Measurements from ENCODE around the gene PCDHB16.
"Not testable (repeated sequence)": the region's sequence is repeated elsewhere in the genome, so short reads cannot be mapped to it uniquely, and the experiment has no call there.

The PCDHB16 gene

GRCh38 chr5:141182248-141182647, at the start of gene PCDHB16:
PCDHB16 (plus strand) TSS chr5:141182387; CDS start chr5:141182560, 173 bp downstream.
- no peak for DNase-seq

DNA sequence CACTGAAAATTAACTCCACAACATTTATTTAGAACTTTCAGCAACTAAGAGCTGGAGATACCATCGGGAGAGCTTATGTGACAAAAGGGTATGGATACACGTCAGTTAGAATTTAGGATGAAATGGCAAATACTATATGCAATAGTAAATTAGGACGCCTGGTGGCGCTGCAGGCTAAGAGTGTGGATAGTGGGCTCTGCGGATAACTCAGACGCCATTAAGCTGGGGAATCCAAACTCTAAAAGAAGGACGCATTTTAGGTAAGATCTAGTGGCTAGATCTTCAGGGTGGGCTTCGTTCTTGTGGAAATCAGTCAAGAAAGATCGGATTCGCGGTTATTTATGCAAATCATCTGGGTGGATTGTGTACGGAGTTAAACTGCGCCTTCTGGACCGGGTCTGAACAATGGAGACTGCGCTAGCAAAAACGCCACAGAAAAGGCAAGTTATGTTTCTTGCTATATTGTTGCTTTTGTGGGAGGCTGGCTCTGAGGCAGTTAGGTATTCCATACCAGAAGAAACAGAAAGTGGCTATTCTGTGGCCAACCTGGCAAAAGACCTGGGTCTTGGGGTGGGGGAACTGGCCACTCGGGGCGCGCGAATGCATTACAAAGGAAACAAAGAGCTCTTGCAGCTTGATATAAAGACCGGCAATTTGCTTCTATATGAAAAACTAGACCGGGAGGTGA, 47.0 kb upstream of the PCDHB16 start, which contains the start of gene PCDHB5:
Gene PCDHB5 (plus strand): TSS at position 177 of the 688 bp plus-strand sequence. CDS start 229 bp downstream, at position 406.
- DNase-seq, result no peak

DNA sequence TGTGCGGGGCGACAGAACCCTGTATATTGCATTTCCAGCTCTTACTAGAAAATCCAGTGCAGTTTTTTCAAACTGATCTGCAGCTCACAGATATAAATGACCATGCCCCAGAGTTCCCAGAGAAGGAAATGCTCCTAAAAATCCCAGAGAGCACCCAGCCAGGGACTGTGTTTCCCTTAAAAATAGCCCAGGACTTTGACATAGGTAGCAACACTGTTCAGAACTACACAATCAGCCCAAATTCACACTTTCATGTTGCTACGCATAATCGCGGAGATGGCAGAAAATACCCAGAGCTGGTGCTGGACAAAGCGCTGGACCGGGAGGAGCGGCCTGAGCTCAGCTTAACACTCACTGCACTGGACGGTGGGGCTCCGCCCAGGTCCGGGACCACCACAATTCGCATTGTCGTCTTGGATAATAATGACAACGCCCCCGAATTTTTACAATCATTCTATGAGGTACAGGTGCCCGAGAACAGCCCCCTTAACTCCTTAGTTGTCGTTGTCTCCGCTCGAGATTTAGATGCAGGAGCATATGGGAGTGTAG, 46.4 kb upstream of the PCDHB16 start:
- no peak for DNase-seq

DNA sequence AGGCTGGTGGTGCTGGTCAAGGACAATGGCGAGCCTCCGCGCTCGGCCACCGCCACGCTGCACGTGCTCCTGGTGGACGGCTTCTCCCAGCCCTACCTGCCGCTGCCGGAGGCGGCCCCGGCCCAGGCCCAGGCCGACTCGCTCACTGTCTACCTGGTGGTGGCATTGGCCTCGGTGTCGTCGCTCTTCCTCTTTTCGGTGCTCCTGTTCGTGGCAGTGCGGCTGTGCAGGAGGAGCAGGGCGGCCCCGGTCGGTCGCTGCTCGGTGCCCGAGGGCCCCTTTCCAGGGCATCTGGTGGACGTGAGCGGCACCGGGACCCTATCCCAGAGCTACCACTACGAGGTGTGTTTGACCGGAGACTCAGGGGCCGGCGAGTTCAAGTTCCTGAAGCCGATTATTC, 44.8 kb upstream of the PCDHB16 start:
- DNase-seq, result not testable (repeated sequence)

DNA sequence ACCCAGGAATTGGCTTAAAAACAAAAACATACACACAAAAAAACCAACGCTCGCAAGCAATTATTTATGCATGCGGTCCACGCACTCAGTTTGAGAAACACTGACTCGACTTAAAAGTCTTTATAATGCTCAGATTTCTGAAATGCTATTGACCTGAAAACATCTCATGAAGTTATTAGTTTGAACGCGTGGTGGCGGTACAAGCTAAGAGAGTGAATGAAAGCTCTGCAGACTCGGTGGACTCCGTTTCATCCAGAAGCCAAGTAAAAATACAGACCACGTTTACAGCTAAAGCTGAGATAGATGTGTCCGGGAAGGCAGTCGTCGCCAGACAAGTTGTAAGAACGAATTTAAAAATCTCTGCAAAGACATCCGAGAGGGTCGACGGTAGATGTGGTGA, 32.4 kb upstream of the PCDHB16 start, which contains the start of gene PCDHB6:
Gene PCDHB6 (plus strand): TSS at position 246 of the 400 bp plus-strand sequence. CDS start 201 bp downstream, outside the sequence.
- DNase-seq, result no peak

GRCh38 chr5:141150224-141150992, 31.8 kb upstream of the PCDHB16 start:
- no peak for DNase-seq

DNA sequence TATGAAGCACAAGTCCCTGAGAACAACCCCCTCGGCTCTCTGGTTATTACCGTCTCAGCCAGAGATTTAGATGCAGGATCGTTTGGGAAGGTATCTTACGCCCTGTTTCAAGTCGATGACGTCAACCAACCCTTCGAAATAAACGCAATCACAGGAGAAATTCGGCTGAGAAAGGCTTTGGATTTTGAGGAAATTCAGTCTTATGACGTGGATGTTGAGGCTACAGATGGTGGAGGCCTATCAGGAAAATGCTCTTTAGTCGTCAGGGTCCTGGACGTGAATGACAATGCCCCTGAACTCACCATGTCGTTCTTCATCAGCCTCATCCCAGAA, 31.2 kb upstream of the PCDHB16 start:
- DNase-seq, result no peak

GRCh38 chr5:141151632-141152031, 30.6 kb upstream of the PCDHB16 start:
- DNase-seq, result not testable (repeated sequence)

DNA sequence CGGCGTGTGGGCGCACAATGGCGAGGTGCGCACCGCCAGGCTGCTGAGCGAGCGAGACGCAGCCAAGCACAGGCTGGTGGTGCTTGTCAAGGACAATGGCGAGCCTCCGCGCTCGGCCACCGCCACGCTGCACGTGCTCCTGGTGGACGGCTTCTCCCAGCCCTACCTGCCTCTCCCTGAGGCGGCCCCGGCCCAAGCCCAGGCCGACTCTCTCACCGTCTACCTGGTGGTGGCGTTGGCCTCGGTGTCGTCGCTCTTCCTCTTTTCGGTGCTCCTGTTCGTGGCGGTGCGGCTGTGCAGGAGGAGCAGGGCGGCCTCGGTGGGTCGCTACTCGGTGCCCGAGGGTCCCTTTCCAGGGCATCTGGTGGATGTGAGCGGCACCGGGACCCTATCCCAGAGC, 30.1 kb upstream of the PCDHB16 start:
- not testable (repeated sequence) for DNase-seq

GRCh38 chr5:141155540-141156374, 26.4 kb upstream of the PCDHB16 start:
- no peak for DNase-seq

DNA sequence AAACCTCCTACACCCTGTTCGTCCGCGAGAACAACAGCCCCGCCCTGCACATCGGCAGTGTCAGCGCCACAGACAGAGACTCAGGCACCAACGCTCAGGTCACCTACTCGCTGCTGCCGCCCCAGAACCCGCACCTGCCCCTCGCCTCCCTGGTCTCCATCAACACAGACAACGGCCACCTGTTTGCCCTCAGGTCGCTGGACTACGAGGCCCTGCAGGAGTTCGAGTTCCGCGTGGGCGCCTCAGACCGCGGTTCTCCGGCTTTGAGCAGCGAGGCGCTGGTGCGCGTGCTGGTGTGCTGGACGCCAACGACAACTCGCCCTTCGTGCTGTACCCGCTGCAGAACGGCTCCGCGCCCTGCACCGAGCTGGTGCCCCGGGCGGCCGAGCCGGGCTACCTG, 24.8 kb upstream of the PCDHB16 start:
- not testable (repeated sequence) for DNase-seq

- DNase-seq, result not testable (repeated sequence)
Measured at GRCh38 chr5:141157901-141158300, 24.3 kb upstream of the PCDHB16 start.

DNA sequence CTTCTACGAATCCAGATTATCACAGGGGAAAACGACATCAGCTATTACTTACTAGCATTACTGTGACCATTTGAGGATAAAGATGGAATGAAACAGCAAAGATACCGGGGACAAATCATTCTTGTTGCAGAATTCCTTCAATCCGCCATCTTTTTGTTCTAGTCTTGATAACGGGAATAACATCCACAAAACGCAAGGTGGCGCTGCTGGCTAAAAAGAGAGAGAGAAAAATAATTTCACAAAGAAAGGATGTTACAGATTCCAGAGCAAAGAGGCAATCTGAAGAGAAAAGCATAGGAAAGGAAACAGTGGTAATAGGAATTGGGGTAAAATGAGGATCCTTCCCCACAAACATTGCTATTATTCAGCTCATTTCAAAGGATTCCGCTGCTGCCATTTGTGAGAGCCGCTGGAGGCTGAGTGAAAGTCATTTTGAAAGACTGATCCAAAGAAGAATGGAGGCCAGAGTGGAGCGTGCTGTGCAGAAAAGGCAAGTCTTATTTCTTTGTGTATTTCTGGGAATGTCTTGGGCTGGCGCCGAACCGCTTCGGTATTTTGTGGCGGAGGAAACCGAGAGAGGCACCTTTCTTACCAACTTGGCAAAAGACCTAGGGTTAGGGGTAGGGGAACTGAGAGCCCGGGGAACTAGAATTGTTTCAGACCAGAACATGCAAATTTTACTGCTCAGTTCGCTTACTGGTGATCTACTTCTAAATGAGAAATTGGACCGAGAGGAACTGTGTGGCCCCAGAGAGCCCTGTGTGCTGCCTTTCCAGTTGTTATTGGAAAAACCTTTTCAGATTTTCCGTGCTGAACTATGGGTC, 9.6 kb upstream of the PCDHB16 start, which contains the start of gene PCDHB7:
Gene PCDHB7 (plus strand): TSS at position 264 of the 824 bp plus-strand sequence. CDS start 192 bp downstream, at position 456.
- DNase-seq, result no peak

DNA sequence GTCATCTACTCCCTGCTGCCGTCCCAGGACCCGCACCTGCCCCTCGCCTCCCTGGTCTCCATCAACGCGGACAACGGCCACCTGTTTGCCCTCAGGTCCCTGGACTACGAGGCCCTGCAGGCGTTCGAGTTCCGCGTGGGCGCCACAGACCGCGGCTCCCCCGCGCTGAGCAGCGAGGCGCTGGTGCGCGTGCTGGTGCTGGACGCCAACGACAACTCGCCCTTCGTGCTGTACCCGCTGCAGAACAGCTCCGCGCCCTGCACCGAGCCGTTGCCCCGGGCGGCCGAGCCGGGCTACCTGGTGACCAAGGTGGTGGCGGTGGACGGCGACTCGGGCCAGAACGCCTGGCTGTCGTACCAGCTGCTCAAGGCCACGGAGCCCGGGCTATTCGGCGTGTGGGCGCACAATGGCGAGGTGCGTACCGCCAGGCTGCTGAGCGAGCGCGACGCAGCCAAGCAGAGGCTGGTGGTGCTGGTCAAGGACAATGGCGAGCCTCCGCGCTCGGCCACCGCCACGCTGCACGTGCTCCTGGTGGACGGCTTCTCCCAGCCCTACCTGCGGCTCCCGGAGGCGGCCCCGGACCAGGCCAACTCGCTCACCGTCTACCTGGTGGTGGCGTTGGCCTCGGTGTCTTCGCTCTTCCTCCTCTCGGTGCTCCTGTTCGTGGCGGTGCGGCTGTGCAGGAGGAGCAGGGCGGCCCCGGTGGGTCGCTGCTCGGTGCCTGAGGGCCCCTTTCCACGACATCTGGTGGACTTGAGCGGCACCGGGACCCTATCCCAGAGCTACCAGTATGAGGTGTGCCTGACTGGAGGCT, 7.7 kb upstream of the PCDHB16 start:
- DNase-seq, result not testable (repeated sequence)

DNA sequence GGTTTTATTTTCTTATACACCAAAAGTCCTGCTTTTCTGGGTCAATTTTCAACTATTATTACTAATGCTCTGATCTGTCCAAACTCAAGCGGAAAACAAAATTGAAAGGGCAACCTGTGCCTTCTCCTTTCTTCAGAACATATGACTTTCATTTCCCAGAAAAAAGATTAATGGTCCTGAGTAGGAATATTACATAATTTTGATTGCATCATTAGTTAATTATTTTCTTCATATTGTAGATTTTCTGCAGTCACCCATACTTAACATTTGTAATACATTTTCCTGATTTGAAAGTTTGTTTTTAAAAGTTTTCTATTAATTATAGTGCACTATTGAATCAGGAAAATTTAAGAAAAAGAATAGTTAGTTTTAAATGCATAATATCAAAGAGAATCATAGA, 6.3 kb upstream of the PCDHB16 start:
- DNase-seq, result no peak

DNA sequence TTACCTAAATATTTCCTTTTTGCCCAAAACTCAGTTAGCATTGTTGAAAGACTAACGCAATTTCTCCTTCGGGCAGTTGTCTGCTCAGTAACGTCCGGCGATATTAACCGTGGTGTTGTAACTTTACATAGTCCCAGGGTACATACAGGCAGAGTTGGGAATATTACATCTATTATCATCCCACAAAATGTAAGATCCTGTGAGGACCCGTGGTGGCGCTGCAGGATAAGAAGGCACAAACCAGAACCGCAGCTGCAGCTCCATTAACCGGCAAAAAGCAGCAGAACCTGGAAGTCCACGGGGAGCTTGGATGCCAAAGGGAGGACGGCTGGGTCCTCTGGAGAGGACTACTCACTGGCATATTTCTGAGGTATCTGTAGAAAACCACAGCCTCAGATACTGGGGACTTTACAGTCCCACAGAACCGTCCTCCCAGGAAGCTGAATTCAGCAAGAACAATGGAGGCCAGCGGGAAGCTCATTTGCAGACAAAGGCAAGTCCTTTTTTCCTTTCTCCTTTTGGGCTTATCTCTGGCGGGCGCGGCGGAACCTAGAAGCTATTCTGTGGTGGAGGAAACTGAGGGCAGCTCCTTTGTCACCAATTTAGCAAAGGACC, 4.5 kb upstream of the PCDHB16 start, which contains the start of gene PCDHB8:
Gene PCDHB8 (plus strand): TSS at position 214 of the 615 bp plus-strand sequence. CDS start 245 bp downstream, at position 459.
- not testable (repeated sequence) for DNase-seq

DNA sequence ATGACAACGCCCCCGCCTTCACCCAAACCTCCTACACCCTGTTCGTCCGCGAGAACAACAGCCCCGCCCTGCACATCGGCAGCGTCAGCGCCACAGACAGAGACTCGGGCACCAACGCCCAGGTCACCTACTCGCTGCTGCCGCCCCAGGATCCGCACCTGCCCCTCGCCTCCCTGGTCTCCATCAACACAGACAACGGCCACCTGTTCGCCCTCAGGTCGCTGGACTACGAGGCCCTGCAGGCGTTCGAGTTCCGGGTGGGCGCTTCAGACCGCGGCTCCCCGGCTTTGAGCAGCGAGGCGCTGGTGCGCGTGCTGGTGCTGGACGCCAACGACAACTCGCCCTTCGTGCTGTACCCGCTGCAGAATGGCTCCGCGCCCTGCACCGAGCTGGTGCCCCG, 2.8 kb upstream of the PCDHB16 start:
- DNase-seq, result not testable (repeated sequence)

- DNase-seq, result not testable (repeated sequence)
Measured at GRCh38 chr5:141179876-141180275, 2.3 kb upstream of the PCDHB16 start.

- DNase-seq, result no peak
Measured at GRCh38 chr5:141180313-141180712, 1.9 kb upstream of the PCDHB16 start.

All from inflammatory macrophage treated with lipopolysaccharide for 1 hour (primary cell).